NOMO-1 treated with DMSO at 0.1 percent for 48 hours (cell line): ENCODE data around the gene BEX3.
"Not testable (repeated sequence)": the region's sequence is repeated elsewhere in the genome, so short reads cannot be mapped to it uniquely, and the experiment has no call there.

Experiments
- DNase-seq: peaks from one replicate; lab custom pipeline; 2025; ENCODE audit not compliant: unreplicated experiment; lab: John Stamatoyannopoulos, UW

BEX3 gene

GRCh38 chrX:103376118-103376978 lies at the start of gene BEX3:
Gene BEX3, plus strand, starts transcription at chrX:103376538. Its CDS starts 984 bp downstream, at chrX:103377522.
- DNase-seq: no peak

DNA sequence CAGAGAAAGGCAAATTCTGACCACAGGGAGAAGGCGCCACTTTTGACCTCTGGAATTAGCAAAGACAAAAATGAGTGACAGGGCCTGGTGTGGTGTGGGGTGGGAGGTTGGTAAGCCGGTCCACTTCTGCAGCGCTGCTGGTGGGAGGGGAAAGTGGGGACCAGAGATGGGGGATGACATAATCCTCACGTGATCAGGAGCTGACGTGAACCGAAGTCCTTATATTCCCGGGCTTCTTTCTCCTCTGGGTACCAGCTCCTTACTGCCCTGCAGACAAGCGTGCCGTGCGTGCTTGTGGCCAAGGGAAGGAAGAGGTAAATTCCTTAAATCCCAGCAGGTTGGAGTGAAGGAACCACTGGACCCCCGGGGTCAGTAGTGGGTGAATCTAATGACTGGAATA lies 46.3 kb upstream of the BEX3 start, which contains the start of gene TCEAL7:
TCEAL7 (plus strand) TSS at position 249 of the 400 bp plus-strand sequence. CDS start 1,165 bp downstream, outside the sequence.
- DNase-seq: no peak

DNA sequence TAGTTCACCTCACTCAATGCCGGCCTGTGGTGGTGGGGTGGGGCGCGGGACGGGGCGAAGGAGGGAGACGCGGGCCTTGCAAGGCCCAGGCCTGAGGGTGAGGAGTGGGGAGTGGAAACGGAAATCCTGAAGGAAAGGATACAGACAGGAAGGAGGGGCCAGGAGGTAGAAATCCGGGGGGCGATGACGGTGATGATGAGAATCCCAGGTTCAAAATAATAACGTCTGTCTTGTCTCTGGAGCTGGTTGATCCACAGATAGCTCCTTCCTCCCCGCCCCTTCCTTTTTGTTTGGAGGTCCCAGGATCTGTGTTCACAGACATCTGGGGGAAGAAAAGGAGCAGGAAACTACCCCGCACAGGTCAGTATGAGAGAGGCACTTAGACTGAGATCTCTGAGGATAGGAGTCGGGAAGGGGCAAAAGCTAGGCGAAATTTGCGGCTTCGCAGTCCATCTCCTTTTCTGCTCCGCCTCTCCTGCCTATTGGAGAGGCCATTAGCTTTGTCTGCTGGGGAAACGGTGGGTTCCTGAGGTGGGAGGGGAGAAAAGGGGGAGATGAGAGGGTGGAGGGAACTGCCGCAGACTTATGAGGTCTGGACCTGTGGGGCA lies 45.6 kb upstream of the BEX3 start:
- DNase-seq: no peak

- no peak for DNase-seq
Measured at GRCh38 chrX:103338663-103339062, 37.7 kb upstream of the BEX3 start.

- DNase-seq: peak; percentile 19
Measured at GRCh38 chrX:103343105-103343504, 33.2 kb upstream of the BEX3 start.

DNA sequence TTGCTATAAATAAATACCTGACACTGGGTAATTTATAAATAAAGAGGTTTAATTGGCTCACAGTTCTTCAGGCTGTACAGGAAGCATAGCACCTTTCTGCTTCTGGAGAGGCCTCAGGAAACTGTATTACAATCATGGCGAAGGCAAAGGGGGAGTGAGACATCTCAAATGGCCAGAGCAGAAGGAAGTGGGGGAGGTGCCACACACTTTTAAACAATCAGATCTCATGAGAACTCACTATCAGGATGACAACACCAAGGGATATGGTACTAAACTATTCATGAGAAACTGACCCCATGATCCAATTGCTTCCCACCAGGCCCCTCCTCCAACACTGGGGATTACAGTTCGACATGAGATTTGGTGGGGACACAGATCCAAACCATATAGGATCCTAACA lies 31.7 kb upstream of the BEX3 start:
- no peak for DNase-seq

DNA sequence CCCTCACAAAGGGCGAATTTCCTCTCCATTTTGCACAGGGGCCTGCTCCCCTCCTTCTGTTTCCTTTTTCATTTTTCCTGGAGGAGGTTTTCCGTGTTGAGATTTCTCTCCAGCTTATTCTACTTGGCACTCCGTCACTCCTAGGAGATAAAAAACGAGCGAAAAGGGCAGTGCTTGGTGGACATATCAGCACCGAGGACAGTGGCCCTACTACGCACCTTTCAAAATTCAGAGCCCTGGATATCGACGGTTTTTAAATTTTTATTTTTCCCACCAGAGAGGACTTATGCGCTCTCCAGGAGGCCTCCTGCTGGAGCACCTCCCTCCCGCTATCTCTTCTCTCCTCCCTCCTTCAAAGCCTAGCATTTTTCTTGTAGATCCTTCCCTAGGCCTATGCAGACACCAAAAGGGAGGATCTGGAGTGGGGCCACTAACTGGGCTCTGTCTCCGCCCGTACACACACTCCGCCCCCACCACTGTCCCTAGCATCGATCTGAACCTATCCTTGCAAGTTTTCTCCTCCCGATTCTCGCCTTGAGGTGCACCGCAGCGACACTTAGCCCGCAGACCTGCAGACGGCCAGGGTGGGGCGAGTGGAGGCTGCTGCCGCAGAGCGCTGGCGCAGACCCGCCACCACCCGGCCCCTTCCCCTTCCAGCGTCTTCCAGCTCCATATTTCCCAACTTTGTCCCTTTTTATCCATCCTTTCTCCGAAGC lies 28.5 kb upstream of the BEX3 start:
- DNase-seq: no peak

- no peak for DNase-seq
Measured at GRCh38 chrX:103356130-103356798, 20.1 kb upstream of the BEX3 start, which contains the start of gene TCEAL9. Gene TCEAL9, plus strand, starts transcription at chrX:103356506. Its CDS starts 1,179 bp downstream, at chrX:103357685.

DNA sequence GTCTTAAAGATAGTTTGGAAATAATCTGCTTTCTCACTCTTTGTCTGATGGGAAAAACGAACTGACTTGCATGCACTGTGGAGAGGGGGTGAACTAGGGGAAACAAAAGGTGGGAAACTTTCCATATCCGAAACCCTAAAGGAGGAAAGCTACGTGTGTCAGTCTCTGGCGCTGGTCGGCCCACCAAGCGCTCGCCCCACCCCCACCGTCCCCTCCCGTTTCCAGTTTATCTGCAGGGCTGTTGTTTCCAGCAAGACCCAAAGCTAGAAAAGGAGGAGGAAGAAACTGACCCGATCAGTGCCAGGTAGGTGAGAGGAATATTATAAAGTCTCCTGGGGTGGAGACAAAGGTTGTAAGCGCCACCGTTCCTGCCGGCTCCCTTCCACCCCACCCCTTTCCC lies 19.5 kb upstream of the BEX3 start:
- DNase-seq: no peak

- no peak for DNase-seq
Measured at GRCh38 chrX:103357871-103358270, 18.5 kb upstream of the BEX3 start.

DNA sequence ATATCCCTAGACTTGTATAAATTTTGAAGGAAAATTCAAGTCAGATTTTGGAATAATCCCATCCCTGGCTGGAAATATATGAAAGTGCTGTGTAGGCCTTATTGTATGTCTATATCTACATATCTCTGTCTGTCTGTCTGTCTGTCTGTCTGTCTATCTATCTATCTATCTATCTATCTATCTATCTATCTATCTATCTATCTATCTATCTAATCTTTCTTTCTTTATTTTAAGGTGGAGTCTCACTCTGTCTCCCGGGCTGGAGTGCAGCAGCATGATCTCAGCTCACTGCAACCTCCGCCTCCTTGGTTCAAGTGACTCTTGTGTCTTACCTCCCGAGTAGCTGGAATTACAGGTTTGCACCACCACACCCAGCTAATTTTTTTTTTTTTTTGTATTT lies 16.7 kb upstream of the BEX3 start:
- not testable (repeated sequence) for DNase-seq

- DNase-seq: no peak
Measured at GRCh38 chrX:103360092-103360491, 16.2 kb upstream of the BEX3 start.

DNA sequence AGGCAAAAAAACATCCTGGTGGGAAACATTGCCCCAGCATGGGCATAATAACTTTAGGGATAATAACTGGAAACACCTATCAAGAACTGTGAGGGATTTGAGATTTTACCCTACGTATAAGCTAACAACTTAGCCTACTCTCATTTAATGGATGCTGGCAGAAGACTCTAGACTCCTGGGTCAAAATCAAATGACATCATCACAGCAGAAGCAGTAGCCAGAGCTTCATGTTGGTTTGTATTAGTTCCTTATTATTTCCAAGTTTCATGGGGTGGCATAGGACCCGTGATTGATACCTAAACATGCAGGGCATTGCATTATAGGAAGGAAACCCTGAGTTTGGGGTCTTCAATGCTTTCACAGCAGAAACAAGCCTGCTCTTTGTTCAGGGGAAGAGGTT lies 15.4 kb upstream of the BEX3 start:
- no peak for DNase-seq

- no peak for DNase-seq
Measured at GRCh38 chrX:103361798-103362197, 14.5 kb upstream of the BEX3 start.

DNA sequence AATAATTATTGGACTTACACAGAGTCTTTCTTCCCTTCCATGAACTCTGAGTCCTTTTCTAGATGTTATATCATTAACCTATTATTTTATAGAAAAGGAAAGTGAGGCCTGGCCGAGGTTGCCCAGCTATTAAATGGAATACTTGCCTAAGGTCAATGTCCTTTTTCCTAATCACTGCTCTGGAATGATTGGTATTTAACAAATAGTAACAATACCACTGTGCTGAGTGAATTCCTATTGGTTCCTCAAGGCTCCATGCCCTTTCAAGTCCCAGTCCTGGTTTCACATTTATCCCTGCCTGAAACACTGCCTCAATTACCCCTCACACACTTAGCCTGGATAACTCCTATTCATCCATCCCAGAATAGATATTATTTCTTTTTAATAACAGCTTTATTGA lies 13.9 kb upstream of the BEX3 start:
- no peak for DNase-seq

- no peak for DNase-seq
Measured at GRCh38 chrX:103363046-103363445, 13.3 kb upstream of the BEX3 start.

DNA sequence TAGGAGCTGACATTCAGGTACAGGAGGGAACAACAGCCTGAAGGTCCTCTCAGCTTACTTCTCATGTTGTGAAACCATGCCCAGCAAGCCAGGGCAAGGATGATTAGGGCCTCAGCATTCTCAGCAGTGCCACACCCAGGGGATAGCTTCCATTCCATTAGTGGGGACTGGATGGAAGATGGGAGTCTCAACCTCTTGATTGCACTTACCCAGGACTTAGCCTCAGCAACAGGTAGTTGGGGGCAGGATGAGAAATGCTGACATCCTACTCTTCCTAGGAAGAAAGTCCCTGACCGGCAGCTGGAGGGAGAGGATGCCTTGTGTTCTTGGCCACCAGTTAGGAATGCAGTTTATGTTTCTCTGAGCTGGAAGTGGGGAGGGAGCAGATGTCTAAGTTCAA lies 8.8 kb upstream of the BEX3 start:
- DNase-seq: no peak

- DNase-seq: no peak
Measured at GRCh38 chrX:103369479-103369878, 6.9 kb upstream of the BEX3 start.

DNA sequence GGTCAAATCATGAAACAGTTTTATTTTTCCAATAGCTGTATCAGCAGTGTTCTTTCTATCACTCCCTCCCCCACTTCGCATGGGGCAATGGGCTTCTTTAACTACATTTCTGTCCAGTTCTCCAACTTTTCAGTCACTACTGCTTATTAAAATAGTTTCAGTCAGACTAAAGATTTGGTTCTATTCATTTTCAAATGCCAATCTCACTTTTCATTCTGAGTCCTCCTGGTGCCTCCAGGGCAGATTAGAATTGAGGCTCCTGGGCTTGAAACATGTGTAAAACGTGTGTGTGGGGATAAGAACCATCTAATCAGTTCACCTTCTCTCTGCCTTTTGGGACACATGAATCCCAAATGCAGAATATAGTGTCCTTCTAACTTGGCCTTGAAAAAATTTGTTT lies 3.5 kb upstream of the BEX3 start:
- DNase-seq: no peak

DNA sequence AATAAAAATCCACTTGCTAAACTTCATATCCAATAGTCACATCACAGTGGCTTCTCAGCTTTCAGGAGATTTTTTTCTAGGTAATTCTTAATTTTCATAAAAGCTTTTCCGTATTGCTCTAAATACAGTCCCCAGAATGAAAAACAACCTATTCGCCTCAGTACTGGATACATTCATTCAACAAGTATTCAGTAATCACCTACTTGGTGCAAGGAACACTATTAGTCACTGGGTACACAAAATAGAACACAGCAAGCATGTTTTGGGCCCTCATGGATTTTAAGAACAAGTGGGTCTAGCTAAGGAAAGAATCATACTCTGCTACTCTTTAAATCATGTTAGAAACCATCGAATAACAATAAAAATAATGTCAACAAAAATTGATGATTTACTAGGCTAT lies 2.8 kb upstream of the BEX3 start:
- no peak for DNase-seq

GRCh38 chrX:103376979-103377324 lies 614 bp downstream of the BEX3 start:
- DNase-seq: no peak
